HEK293 (cell line): ENCODE measurements around the gene ARID3A.

ENCODE experiments used
- ATF2 ChIP-seq: fragments of 450-650 bp; formaldehyde crosslinking; IDR thresholded peaks from 2 replicates; pipeline ENCODE4 v1.5.1; 2016; ENCODE audit warnings: missing biosample characterization, missing genetic modification characterization, low read depth
- GLI4 ChIP-seq: fragments of 450-650 bp; formaldehyde crosslinking; IDR thresholded peaks from 2 replicates; pipeline ENCODE4 v1.5.1; 2016; ENCODE audit warnings: missing biosample characterization, missing genetic modification characterization
- KLF17 ChIP-seq: fragments of 450-650 bp; formaldehyde crosslinking; IDR thresholded peaks from 2 replicates; pipeline ENCODE4 v1.5.1; 2016; ENCODE audit warnings: missing biosample characterization, missing genetic modification characterization
- MZF1 ChIP-seq: fragments of 450-650 bp; formaldehyde crosslinking; IDR thresholded peaks from 2 replicates; pipeline ENCODE4 v1.5.1; 2017; ENCODE audit warnings: missing biosample characterization, missing genetic modification characterization, borderline replicate concordance
- PRDM10 ChIP-seq: fragments of 450-650 bp; formaldehyde crosslinking; IDR thresholded peaks from 2 replicates; pipeline ENCODE4 v1.5.1; 2016; ENCODE audit warnings: missing biosample characterization, missing genetic modification characterization
- REST ChIP-seq: fragments of 450-650 bp; formaldehyde crosslinking; IDR thresholded peaks from 2 replicates; pipeline ENCODE4 v1.5.1; 2016; ENCODE audit warnings: missing biosample characterization, missing genetic modification characterization
- ZBTB49 ChIP-seq: fragments of 450-650 bp; formaldehyde crosslinking; IDR thresholded peaks from 2 replicates; pipeline ENCODE4 v1.5.1; 2016; ENCODE audit warnings: missing biosample characterization, missing genetic modification characterization, low read depth
- ZEB2 ChIP-seq: fragments of 450-650 bp; formaldehyde crosslinking; IDR thresholded peaks from 2 replicates; pipeline ENCODE4 v1.5.1; 2016; ENCODE audit warnings: missing biosample characterization, missing genetic modification characterization
- ZNF10 ChIP-seq: fragments of 450-650 bp; formaldehyde crosslinking; IDR thresholded peaks from 2 replicates; pipeline ENCODE4 v1.5.1; 2017; ENCODE audit warnings: missing biosample characterization, missing genetic modification characterization
- ZNF114 ChIP-seq: fragments of 450-650 bp; formaldehyde crosslinking; IDR thresholded peaks from 2 replicates; pipeline ENCODE4 v1.5.0; 2017; ENCODE audit warnings: missing biosample characterization, missing genetic modification characterization
- ZNF174 ChIP-seq: fragments of 450-650 bp; formaldehyde crosslinking; IDR thresholded peaks from 2 replicates; pipeline ENCODE4 v1.5.0; 2017; ENCODE audit warnings: missing biosample characterization, mild to moderate bottlenecking, missing genetic modification characterization
- ZNF223 ChIP-seq: fragments of 450-650 bp; formaldehyde crosslinking; IDR thresholded peaks from 2 replicates; pipeline ENCODE4 v1.5.1; 2016; ENCODE audit warnings: missing biosample characterization, missing genetic modification characterization
- ZNF266 ChIP-seq: fragments of 450-650 bp; formaldehyde crosslinking; IDR thresholded peaks from 2 replicates; pipeline ENCODE4 v1.5.1; 2016; ENCODE audit warnings: missing biosample characterization, missing genetic modification characterization, low read depth
- ZNF302 ChIP-seq: fragments of 450-650 bp; formaldehyde crosslinking; IDR thresholded peaks from 2 replicates; pipeline ENCODE4 v1.5.1; 2016; ENCODE audit warnings: missing biosample characterization, missing genetic modification characterization, low read depth
- ZNF449 ChIP-seq: fragments of 450-650 bp; formaldehyde crosslinking; IDR thresholded peaks from 2 replicates; pipeline ENCODE4 v1.5.1; 2017; ENCODE audit warnings: missing biosample characterization, mild to moderate bottlenecking, missing genetic modification characterization, moderate library complexity
- ZNF510 ChIP-seq: fragments of 450-650 bp; formaldehyde crosslinking; IDR thresholded peaks from 2 replicates; pipeline ENCODE4 v1.5.1; 2018; ENCODE audit warnings: mild to moderate bottlenecking, missing genetic modification characterization, missing biosample characterization; ENCODE audit not compliant: insufficient replicate concordance
- ZNF549 ChIP-seq: fragments of 450-650 bp; IDR thresholded peaks from 2 replicates; pipeline ENCODE4 v1.5.1; 2018; ENCODE audit warnings: missing biosample characterization, missing genetic modification characterization, mild to moderate bottlenecking, inconsistent platforms, moderate library complexity
- ZNF585B ChIP-seq: fragments of 450-650 bp; formaldehyde crosslinking; IDR thresholded peaks from 2 replicates; pipeline ENCODE4 v1.5.1; 2016; ENCODE audit warnings: missing biosample characterization, missing genetic modification characterization
- ZNF596 ChIP-seq: fragments of 450-650 bp; IDR thresholded peaks from 2 replicates; pipeline ENCODE4 v1.5.0; 2018; ENCODE audit warnings: missing biosample characterization, mild to moderate bottlenecking, missing genetic modification characterization, moderate library complexity
- ZNF621 ChIP-seq: fragments of 450-650 bp; formaldehyde crosslinking; IDR thresholded peaks from 2 replicates; pipeline ENCODE4 v1.5.1; 2017; ENCODE audit warnings: missing biosample characterization, missing genetic modification characterization
- ZNF692 ChIP-seq: fragments of 450-650 bp; formaldehyde crosslinking; IDR thresholded peaks from 2 replicates; pipeline ENCODE4 v1.5.1; 2016; ENCODE audit warnings: missing biosample characterization, missing genetic modification characterization

Gene ARID3A

GRCh38 chr19:1019980-1020867 lies 94.4 kb downstream of the ARID3A start (continued):
- TF ChIP-seq ATF2 (tag by site-specific recombination) (no peak), ZBTB49 (tag by site-specific recombination) (no peak), ZNF596 (tag by site-specific recombination) (no peak; the same call in 1 of the 2 replicates), REST (tag by site-specific recombination) (no peak), ZNF449 (tag by site-specific recombination) (no peak), ZNF510 (tag by site-specific recombination) (no peak), KLF17 (tag by site-specific recombination) (peak; percentile 49), GLI4 (no peak), ZNF223 (tag by site-specific recombination) (no peak), ZNF585B (tag by site-specific recombination) (no peak), ZNF302 (tag by site-specific recombination) (no peak), ZNF114 (no peak), ZNF266 (tag by site-specific recombination) (no peak), MZF1 (tag by site-specific recombination) (peak; percentile 51; the same call in 1 of the 2 replicates), ZNF174 (no peak), ZEB2 (no peak), PRDM10 (tag by site-specific recombination) (0 out of 2 replicates have a peak, but pooled peaks have one; percentile 16), ZNF621 (tag by site-specific recombination) (no peak), ZNF549 (tag by site-specific recombination) (no peak), ZNF10 (tag by site-specific recombination) (no peak), ZNF692 (tag by site-specific recombination) (no peak)
